Activated CD4-positive, alpha-beta T cell treated with anti-CD3 and anti-CD28 coated beads, Interleukin-2, amount 50 U/mL, for 48 hours (primary cell): ENCODE results near the gene ADAM23.

Experiments
- DNase-seq, 2 experiments: peaks; one replicate each; pipeline ENCODE4 v3.0.0-alpha.2; 2020

ADAM23 gene

DNA sequence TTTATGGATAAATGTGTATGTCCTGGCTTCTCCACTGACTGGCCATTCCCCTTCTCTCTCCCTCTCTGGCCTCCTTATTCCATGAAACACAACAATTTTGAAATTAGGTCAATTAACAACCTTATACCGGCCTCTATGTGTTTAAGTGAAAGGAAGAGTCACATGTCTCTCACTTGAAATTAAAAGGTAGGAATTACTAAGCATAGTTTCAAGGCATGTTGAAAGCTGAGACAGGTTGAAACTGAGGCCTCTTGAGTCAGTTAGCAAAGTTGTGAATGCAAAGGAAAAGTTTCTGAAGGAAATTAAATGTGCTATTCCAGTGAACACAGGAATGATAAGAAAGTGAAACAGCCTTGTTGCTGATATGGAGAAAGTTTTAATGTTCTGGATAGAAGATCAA lies 69.7 kb downstream of the ADAM23 start:
- no peak for DNase-seq

DNA sequence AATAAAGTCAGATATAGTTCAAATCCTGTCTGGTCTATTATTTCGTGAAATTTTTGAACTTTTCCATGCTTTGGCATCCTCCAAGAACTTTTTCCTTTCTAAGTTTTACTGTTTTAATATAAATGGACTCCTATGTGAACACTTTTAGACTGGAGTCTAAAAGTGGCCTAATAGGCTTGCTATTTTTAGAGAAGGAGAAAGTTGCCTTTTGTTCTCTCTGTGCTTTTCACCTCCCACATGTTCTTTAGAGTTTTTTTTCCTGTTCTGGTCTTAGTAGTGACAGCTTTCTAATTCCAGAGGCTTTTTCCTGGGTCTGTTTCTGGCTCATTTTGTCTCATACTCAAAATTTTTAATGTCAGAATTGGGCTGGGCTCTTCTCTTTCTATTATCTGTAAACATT lies 72.2 kb downstream of the ADAM23 start:
- no peak for DNase-seq

DNA sequence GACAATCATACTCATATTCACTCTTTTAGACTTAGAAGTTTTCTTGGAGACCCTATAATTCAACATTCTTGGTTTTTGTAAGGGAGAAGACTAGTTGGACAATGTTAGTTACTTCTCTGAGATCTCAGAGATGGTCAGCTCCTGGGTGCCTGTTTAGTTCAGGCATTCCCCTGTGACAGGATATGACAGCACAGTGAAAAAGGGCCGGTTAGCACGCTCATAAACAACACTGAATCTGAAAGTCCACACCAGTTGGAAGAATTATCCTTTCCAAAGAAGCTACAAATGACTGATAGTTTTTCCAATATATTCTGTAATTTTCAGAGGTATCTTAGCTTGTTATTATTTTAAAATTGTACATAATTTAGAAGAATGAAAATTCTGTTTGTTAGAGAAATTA lies 75.7 kb downstream of the ADAM23 start:
- DNase-seq = no peak

DNA sequence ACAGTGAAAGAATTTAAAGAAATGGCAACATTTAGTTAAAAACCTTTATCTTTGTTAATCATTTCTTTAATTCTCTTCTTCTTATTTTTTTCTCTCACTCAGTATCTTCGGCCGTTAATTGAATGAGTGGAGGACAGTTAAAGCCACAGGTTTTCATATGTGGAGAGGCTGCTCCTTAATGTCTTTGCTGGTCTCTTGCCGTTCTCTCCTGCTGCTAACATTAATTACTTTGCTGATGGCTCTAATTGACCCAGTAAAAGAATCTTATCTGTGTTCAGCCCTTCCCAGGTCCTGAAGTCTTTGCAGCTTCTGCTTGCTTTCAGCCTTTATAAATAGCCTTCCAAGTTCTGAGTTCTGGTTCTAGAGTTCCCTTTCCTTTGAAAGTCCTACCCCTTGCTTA lies 77.1 kb downstream of the ADAM23 start:
- no peak for DNase-seq

DNA sequence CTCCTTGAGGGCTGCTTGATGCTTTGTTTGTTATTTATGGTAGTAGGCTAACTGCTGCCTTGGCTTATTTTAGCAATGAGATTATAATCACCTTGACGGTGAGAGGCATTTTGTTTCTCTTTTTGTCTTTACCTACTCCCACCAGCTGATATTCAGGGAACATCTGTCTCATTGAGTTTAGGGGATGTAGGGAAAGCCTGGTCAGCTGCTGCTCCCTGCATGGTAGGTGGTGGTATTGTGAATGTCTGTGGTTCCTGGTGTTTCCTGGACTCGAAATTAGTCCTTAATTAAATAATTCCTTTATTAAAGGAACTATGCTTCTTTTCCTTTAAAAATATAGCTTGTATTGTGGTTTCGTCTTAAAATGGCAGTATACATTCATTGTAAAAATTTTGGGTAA lies 77.8 kb downstream of the ADAM23 start:
- no peak for DNase-seq

DNA sequence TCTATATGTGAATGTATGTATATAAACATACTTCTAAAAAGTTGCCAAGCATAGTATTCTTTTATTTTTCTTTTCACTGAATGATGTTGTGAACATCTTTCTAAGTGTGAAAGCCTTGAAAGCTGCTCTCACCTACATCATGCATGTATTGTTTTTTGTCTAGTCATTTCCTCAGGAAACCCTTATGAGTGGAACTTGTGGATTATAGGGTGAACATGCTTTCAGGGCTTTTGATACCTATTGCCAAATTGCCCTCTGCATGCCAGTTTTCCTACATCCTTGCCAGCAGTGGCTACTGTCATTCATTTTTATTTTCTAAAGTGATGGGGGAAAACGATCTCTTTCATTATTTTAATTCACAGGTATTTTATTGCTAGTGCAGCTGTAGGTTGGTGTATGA lies 78.3 kb downstream of the ADAM23 start:
- DNase-seq = no peak

DNA sequence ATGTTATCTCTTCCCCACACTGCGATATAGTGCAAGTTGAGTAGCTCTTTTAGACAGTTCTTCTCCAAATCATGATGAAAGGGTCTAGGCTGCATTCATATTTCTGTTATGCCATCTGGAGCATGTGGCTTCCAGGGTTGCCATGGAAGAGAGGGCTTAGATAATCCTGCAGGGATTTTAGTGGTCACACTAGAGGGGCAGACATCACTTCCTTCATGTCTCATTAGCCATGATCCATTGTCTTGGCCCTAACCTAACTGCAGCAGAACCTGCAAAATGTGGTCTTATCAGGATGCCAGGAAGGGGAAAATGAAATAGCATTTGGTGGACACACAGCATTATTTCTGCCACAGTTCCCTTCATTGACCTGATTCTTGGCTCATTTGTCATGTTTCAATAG lies 83.1 kb downstream of the ADAM23 start:
- DNase-seq = no peak

DNA sequence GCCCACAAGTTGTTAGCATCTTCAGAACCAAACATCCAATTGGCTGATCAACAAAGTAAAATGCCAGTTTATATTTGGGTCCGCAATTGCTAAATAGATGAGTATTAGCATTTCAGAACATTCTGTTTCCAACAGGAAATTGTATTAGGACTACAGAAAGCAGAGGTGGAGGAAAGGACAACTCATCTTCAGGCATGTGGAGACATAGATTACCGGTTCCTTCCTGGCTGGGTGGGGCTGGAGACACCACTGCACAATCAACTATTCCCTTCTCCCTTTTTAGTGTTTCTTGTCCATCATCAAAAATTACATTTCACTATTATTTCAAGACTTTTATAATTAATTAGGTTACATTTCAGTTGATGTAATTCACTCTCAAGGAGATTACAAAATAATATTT lies 83.8 kb downstream of the ADAM23 start:
- DNase-seq = no peak

DNA sequence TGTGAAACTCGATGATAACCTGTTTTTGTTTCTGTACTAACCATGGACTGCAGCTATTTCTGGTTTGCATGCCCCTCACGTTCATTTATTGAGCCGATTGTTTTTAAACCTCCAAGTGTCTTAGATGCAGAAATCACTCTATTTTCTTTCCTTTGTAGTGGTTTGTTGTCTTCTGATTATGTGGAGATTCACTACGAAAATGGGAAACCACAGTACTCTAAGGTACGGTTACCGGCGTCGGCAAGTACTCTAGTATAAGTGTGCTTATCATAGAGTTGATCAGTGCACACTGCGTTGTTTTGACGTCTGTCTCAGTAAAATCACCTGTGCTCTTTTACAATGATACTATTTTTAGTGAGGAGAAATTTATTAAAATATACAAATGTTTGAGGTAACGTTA lies 87.4 kb downstream of the ADAM23 start:
- DNase-seq = no peak

DNA sequence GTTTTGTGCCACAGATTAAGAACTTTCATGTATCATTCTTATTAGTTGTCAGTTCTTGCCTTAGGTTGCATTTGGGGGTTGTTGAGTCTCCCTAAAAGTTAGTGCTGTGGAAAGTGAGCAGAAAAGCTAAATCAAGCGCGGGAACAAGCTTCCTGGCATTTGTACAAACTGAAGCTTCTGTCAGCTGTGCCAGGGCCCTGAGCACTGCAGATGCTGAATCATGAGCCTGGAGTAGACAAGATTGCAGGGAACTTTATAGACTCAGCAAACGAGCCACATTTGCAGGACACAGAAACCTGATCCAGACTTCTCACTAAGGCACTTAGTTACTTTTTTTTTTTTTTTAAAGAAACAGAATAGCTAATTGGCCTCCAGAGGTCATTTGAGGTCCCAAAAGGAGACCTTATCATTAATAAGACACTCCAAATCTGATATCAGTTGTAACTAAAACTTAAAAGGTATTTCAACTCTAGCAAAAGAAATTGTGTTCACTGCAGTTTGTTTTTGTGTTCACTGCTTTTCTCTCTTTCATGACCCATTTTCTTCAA lies 88.7 kb downstream of the ADAM23 start:
- no peak for DNase-seq

DNA sequence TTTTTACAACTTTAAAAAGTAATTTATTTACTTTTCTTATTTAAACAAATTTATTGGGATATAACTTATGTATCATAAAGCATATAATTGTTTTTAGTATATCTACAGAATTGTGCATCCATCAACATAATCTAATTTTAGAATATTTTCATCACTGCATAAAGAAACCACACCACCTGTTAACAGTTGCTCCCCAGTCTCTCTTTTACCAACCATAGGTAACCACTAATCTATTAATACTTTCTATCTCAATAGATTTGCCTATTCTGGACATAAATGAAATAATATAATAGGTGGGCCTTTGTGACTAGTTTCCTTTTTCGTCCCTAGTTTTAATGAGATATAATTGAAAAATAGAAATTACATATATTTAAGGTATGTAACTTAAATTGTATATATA lies 90.6 kb downstream of the ADAM23 start:
- no peak for DNase-seq

DNA sequence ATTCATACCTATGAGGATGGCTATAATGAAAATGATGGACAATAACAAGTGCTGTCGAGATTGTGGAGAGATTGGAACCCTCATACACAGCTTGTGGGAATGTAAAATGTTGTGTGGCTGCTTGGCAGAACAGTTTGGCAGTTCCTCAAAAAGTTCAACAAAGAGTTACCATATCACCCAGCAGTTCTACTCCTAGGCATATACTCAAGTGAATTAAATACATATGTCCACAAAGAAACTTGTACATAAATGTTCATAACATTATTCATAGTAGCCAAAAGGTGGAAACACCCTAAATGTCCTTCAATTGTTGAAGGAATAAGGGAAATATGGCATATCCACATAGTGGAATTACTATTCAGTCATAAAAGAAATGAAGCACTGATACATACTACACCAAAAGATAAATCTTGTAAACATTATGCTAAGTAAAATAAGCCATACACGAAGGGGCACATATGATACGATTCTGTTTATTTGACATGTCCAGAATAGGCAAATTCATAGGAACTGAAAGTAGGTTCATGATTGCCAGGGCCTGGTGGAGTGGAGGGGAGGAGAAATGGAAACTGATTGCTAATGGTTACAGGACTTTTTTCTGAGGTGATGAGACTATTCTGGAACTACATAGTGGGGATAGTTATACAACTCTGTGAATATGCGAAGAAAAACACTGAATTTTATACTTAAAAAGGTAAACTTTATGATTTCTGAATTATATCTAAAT lies 92.1 kb downstream of the ADAM23 start:
- DNase-seq = no peak

DNA sequence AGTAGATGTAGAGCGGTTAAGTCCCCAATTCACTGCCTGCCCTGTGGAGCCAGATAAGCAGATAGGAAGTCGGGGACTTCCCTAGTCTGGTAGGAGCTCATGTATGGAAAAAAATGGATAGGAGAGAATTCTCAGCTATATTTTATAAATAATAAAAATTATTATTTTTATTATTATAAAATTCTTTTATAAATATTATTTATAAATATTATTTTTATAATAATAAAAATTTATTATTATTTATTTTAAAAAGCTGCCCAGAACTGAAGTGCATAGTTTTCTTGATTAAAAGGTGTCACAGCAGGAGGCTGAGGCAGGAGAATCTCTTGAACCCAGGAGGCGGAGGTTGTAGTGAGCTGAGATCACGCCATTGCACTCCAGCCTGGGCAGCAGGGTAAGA lies 97.4 kb downstream of the ADAM23 start:
- no peak for DNase-seq

DNA sequence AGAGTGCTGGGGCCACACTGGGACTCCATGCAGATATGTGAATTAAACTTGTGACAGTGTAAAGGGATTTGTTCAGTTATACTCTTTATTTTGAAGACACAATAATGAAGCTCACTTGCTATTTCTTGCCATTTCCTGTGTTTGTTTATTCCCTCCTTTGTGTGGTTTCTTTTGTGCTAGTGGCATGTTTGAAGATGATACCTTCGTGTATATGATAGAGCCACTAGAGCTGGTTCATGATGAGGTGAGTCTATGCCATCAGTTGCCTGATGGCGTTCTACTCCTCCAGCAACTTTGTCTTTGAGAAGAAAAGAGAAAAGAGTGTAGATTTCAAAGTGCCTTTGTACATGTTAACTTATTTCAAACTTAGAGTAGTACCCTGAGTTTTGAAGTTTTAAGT lies 99.7 kb downstream of the ADAM23 start:
- no peak for DNase-seq

DNA sequence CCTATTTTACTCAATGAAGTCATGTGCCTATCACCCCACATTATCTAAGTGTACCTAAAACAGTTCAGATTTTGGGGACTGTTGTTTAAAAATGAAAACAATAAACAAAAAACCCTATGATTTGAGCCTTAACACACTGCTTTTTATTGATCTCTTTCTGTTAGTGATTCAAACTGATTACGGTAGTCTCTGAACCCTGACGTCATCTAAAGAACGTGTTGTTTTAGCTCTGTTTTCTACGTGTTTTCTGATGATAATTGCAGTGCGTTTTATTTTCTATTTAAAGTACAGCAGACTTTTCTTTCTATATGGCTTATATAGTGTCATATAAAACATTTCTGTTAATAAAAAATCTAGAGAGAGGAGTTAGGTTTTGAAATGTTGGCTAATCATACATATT lies 105.1 kb downstream of the ADAM23 start:
- DNase-seq = no peak

DNA sequence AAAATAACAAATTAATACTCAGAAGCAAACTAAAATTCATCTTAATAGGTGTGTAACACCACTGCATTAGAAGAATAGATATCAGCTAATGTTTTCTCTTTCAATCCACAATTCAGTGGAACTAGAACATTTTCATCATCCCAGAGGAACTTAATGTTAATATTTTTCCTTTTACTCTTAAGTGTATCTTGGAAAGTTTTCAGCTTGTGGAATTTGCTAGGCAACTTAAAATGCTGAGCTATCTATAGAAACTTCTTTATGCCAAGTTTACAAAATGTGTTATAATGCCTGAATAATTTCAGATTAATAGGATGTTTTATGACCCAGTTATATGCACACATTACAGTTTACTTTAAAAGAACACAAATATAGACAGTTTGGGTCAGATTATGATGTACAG lies 112.4 kb downstream of the ADAM23 start:
- DNase-seq = no peak

DNA sequence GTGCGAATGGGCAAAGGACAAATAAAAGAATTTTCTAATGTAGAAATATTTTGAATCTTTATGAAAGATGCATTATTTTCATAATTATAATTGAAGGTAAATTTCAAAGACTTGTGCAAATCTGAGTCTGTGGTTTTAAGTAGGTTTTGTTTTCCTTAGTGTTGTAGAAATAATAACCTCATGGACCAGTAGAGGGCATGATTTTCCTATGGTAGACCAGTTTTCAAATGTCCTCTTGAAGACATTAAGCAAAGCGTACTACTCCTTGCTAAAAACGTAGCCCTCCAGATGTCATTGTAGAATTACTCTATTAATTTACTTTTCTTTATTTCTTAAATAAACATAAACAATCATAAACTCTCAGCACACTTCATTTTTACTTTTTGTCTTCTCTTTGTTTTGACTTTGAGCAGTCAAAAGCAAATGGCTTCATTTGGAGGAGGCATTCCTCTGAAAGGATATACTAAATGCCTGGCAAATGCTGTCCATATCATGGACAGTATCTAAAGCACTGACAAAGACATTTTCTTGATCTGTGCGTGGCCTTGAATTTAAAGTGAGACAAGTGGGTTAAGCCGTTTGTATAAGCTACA lies 113.1 kb downstream of the ADAM23 start:
- DNase-seq = no peak

DNA sequence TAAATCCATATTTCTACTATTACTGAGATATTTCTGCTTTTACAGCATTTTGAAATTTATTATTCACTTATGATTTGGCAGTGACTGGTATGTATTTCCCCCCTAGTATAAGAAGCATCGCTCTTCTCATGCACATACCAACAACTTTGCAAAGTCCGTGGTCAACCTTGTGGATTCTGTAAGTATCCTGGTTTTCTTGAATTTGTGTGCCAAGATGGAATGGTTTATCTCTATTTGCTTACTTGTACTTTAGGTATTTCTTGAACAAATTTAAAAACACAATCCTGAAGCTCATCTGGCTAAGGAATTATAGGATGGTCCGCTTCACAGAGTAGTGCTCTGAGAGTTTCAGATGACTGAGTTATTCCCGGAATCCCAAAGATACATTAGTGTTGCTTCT lies 114.0 kb downstream of the ADAM23 start:
- no peak for DNase-seq

DNA sequence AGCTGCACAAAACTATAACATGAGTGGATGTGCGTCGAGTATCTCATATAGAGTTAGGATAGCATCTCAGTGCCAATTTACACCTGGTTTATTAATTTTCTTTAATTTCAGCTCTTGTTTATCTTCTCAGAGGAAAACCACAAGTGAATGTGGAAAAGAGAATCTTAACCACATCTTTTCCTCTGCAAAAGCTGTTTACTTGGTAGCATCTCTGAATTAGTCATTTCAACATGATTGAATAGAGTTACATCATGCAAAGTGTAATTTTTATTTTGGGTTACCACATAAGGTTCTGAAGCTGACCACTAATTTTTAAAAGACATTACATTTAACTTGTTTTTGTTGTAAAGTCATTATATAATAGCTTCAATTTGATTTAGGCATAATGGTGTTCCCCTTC lies 115.2 kb downstream of the ADAM23 start:
- DNase-seq = no peak

DNA sequence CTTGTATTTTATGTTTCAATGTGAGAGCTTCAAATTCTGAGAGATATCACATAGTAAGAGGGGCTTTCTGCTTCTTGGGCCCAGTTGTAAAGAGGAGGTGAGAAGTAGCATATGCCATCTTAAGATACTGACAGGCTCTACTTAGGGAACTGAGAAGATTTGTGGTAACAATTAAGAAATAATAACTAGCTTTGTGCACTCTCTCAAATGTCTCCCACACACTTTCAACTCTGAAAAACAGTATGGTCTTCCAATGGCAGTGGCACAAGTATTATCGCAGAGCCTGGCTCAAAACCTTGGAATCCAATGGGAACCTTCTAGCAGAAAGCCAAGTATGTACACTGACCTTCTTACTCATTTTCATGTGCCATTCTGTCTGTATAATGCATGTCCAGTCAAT lies 118.6 kb downstream of the ADAM23 start:
- no peak for DNase-seq

DNA sequence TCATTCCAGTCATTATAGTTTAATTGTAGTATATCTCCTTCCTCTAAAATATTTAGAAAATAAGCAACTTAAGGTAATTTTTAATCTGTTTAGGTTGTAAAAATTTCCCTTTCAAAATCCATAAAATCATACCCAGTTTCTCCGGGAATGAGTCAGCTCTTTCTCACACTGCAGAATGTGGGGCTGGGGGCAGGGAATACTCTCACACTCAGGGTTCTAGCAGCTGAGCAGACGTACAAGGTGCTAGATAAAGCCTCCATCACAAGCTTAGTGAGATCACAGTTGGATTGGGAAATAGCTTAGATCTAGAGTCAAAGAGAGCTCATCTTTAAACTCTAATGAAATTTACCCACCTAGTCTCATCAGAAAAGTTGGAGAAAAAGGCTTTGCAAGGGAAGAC lies 119.0 kb downstream of the ADAM23 start:
- no peak for DNase-seq

DNA sequence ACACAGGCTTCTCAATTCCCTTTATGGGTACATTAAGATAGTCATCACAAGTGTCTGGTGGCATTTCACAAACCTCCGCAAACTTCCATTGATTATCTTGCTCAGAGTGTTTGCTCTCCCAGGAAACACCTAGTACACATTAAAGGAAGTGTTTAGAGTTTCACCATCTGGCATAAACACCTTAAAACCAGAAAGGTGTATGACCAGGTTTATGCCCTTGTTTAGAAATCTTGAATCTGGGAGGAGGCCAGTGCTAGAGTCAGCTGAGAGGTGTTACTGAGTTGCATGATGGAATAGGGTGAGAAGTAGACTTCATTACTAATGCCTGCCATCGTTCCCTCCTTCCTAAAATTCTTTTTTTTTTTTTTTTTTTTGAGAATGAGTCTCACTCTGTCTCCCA lies 120.0 kb downstream of the ADAM23 start:
- DNase-seq = no peak

DNA sequence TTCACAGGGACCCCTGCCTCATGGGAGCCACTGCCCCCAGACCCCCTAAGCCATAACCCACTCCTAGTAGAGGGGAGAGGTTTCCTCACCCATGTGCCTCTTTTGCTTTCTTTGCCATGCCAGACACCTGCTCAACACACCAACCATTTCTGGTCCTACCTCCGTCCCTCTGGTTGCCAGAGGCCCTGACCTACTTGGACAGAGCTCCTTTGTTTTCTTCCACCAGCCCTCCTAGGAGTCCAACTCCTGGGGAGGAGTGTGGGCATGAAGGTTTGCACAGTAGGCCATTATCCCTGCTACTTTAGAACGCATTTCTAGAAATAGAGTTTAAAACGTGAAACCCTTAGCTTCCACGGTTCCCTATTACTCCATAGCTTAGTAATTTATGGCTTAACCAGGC lies 122.3 kb downstream of the ADAM23 start:
- DNase-seq = no peak

DNA sequence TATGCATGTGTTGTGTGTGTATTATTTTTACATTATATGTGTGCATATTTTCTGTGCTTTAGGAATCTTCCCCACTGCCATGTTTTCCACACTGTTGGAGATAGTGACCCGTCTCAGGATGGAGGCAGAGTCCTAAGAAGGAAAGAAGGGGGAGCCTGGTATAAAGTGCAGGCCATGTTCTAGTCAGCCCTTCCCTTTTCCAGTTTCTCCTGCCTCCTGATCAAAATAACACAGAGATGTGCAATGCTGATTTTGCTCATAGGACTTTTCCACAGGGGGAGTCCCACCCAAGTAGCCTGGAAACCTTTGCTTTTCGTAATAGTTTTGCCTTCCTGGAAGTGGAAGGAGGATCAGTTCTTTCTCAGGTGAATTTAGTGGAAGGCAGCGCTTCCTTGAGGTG lies 126.1 kb downstream of the ADAM23 start:
- no peak for DNase-seq

DNA sequence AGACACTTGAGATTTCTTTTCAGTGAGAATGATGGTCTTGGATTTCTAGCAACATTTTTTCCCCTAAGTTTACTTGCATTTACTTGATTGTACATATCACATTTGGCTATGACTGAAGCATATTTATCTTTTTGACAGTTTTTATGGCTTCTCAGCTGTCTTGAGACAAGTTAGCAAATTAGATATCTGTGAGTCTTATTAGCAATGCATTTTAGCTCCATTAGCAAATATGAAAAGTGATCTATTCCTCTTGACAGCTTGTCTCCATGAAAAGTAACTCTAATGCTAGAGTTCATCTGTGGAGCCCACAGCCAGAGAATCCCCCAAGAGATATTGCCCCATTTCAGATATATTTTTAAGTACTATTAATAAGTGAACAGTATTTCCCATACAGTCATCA lies 126.9 kb downstream of the ADAM23 start:
- DNase-seq = no peak
